Panc1 (cell line): ENCODE results near the gene ALPK1. TPM values are rescaled to one million over a fixed set of nuclear protein-coding genes. Genes with fewer than 3 reads are reported as not detected.
A peak's percentile ranks its signal among the peaks of the same experiment; 100 is the strongest.

ENCODE experiments used
- ATAC-seq: fragments of 200-7000 bp; cut with Tn5 transposase; 2 replicates; pipeline ENCODE4 v1.9.1; 2020; ENCODE audit warnings: mild to moderate bottlenecking, moderate library complexity
- BruUV-seq: library from RNA; stranded (reverse); fragments of 400-500 nt; replicated peaks from 2 replicates; lab custom pipeline; 2021; lab: Mats Ljungman, UMichigan
- CTCF ChIA-PET: fragments of 300-600 bp; sonication (Branson Sonifier 250); formaldehyde crosslinking; loops from one replicate; lab custom pipeline; 2022; ENCODE audit warnings: antibody characterized with exemption; lab: Charles Lee
- POLR2A ChIA-PET: fragments of 300-600 bp; sonication (Branson Sonifier 250); formaldehyde crosslinking; loops from one replicate; lab custom pipeline; 2022; ENCODE audit warnings: antibody characterized with exemption; lab: Charles Lee
- DNase-seq: peaks from one replicate; pipeline ENCODE4 v3.0.0-alpha.2; 2010; ENCODE audit warnings: low read depth, low spot score
- H3K27ac ChIP-seq: 2 replicates; pipeline ENCODE4 v1.5.1; 2011; ENCODE audit warnings: mild to moderate bottlenecking, low read length, inconsistent platforms
- H3K27me3 ChIP-seq: fragments of 200-500 bp; sonication (Bioruptor generic); 2 replicates; pipeline ENCODE4 v1.6.0; 2014; ENCODE audit warnings: low read length, inconsistent platforms; ENCODE audit not compliant: control insufficient read depth, insufficient read depth
- H3K36me3 ChIP-seq: fragments of 200-500 bp; sonication (Bioruptor generic); 2 replicates; pipeline ENCODE4 v1.5.1; 2014; ENCODE audit warnings: inconsistent platforms, mild to moderate bottlenecking, low read length, moderate library complexity; ENCODE audit not compliant: control insufficient read depth, insufficient read depth
- H3K4me1 ChIP-seq: 2 replicates; pipeline ENCODE4 v1.5.1; 2011; ENCODE audit warnings: inconsistent platforms, mild to moderate bottlenecking, low read length, moderate library complexity; ENCODE audit not compliant: control insufficient read depth, insufficient read depth
- H3K4me3 ChIP-seq, 2 experiments: 2 replicates each; pipeline ENCODE4 v1.5.1; 2011 to 2012; ENCODE audit warnings: low read depth in 2 of 2, low read length in 2 of 2, mild to moderate bottlenecking in 2 of 2, inconsistent platforms in 1 of 2, moderate library complexity in 1 of 2
- H3K9me3 ChIP-seq: fragments of 200-500 bp; sonication (Bioruptor generic); 2 replicates; pipeline ENCODE4 v1.5.1; 2014; ENCODE audit warnings: low read depth, mild to moderate bottlenecking, inconsistent platforms, low read length, moderate library complexity; ENCODE audit not compliant: control insufficient read depth, insufficient read depth
- POLR2AphosphoS5 ChIP-seq: IDR thresholded peaks from 2 replicates; pipeline ENCODE4 v1.6.1; 2012; ENCODE audit warnings: mild to moderate bottlenecking, low read depth, low read length, moderate library complexity
- SIN3A ChIP-seq: IDR thresholded peaks from 2 replicates; pipeline ENCODE4 v1.6.1; 2012; ENCODE audit warnings: low read depth, mild to moderate bottlenecking, low read length, moderate library complexity, borderline replicate concordance; ENCODE audit not compliant: insufficient read depth
- TCF7L2 ChIP-seq: IDR thresholded peaks from 2 replicates; pipeline ENCODE4 v1.6.1; 2011; ENCODE audit warnings: mild to moderate bottlenecking, low read depth, low read length, inconsistent platforms
- in situ Hi-C: cut with HindIII; loops from 2 replicates; pipeline ENCODE4 v1.10.0; 2016; ENCODE audit warnings: low sequenced_read_pairs, low pct_unique_long_range_greater_than_20kb
- intact Hi-C: fragments of 100-400 bp; cut with micrococcal nuclease; formaldehyde crosslinking; loops from one replicate; pipeline ENCODE4 v1.10.0; 2022; ENCODE audit not compliant: unreplicated experiment
- total RNA-seq: library from RNA; stranded (reverse); gene quantifications from one replicate; pipeline ENCODE4 v1.2.1, GENCODE V29; 2021; ENCODE audit not compliant: unreplicated experiment
- TF ChIP-seq, protein P1 (sequence below), 2 experiments: IDR thresholded peaks; 2 replicates each; pipeline ENCODE4 v1.6.1; 2011 to 2012; ENCODE audit warnings: low read depth in 2 of 2, control low read depth in 1 of 2, low read length in 1 of 2, mild to moderate bottlenecking in 1 of 2, moderate library complexity in 1 of 2; ENCODE audit not compliant: insufficient read depth in 1 of 2
- TF ChIP-seq, protein P2 (sequence below): fragments of 450-650 bp; IDR thresholded peaks from 2 replicates; pipeline ENCODE4 v1.5.1; 2017; ENCODE audit warnings: mild to moderate bottlenecking

ALPK1 gene
- total RNA-seq, 1 experiment from 2014 or later, result 1.4 TPM

DNA sequence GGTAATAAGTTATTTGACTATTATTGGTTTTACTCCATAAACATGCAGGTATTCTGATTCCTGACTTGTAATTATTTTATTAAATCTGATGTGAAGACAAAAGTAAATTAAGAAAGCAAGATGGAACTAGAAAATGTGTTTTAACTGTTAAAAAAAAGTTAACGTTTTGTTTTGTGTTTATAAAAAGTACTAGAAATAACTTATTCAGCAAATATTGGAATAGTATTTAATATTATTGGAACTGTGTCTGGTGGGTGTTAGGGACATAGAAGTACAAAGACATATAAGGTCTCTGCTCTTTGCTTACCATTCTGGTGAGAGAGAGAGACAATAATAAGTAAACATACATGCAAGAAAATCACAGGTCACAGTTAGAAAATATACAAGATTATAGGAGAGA lies 27.1 kb upstream of the ALPK1 start:
- ATAC-seq (no peak), DNase-seq (no peak)
- TF ChIP-seq, protein P1, sequence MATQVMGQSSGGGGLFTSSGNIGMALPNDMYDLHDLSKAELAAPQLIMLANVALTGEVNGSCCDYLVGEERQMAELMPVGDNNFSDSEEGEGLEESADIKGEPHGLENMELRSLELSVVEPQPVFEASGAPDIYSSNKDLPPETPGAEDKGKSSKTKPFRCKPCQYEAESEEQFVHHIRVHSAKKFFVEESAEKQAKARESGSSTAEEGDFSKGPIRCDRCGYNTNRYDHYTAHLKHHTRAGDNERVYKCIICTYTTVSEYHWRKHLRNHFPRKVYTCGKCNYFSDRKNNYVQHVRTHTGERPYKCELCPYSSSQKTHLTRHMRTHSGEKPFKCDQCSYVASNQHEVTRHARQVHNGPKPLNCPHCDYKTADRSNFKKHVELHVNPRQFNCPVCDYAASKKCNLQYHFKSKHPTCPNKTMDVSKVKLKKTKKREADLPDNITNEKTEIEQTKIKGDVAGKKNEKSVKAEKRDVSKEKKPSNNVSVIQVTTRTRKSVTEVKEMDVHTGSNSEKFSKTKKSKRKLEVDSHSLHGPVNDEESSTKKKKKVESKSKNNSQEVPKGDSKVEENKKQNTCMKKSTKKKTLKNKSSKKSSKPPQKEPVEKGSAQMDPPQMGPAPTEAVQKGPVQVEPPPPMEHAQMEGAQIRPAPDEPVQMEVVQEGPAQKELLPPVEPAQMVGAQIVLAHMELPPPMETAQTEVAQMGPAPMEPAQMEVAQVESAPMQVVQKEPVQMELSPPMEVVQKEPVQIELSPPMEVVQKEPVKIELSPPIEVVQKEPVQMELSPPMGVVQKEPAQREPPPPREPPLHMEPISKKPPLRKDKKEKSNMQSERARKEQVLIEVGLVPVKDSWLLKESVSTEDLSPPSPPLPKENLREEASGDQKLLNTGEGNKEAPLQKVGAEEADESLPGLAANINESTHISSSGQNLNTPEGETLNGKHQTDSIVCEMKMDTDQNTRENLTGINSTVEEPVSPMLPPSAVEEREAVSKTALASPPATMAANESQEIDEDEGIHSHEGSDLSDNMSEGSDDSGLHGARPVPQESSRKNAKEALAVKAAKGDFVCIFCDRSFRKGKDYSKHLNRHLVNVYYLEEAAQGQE (IDR thresholded peaks at IDR 0.05; ENCODE audit: insufficient read depth in 1 of 2, low read depth in 2 of 2, low read length in 1 of 2), result no peak
- TF ChIP-seq, protein P2, sequence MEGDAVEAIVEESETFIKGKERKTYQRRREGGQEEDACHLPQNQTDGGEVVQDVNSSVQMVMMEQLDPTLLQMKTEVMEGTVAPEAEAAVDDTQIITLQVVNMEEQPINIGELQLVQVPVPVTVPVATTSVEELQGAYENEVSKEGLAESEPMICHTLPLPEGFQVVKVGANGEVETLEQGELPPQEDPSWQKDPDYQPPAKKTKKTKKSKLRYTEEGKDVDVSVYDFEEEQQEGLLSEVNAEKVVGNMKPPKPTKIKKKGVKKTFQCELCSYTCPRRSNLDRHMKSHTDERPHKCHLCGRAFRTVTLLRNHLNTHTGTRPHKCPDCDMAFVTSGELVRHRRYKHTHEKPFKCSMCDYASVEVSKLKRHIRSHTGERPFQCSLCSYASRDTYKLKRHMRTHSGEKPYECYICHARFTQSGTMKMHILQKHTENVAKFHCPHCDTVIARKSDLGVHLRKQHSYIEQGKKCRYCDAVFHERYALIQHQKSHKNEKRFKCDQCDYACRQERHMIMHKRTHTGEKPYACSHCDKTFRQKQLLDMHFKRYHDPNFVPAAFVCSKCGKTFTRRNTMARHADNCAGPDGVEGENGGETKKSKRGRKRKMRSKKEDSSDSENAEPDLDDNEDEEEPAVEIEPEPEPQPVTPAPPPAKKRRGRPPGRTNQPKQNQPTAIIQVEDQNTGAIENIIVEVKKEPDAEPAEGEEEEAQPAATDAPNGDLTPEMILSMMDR, result no peak
- TF ChIP-seq SIN3A (no peak), TCF7L2 (no peak), POLR2AphosphoS5 (no peak)
- Histone ChIP-seq H3K4me1 (no peaks in the 10 kb centered on the region), H3K4me3 (no peak overlapping the region), H3K27me3 (no peaks in the 10 kb centered on the region), H3K27ac (no peak overlapping the region), H3K9me3 (no peaks in the 10 kb centered on the region), H3K36me3 (peaks cover 4% of the 10 kb centered on the region)
- POLR2A ChIA-PET, result no interaction called here
- CTCF ChIA-PET, result no interaction called here
- BruUV-seq, result no TSS peak
- intact Hi-C loops (no loop called here), in situ Hi-C loops (no loop called here)

DNA sequence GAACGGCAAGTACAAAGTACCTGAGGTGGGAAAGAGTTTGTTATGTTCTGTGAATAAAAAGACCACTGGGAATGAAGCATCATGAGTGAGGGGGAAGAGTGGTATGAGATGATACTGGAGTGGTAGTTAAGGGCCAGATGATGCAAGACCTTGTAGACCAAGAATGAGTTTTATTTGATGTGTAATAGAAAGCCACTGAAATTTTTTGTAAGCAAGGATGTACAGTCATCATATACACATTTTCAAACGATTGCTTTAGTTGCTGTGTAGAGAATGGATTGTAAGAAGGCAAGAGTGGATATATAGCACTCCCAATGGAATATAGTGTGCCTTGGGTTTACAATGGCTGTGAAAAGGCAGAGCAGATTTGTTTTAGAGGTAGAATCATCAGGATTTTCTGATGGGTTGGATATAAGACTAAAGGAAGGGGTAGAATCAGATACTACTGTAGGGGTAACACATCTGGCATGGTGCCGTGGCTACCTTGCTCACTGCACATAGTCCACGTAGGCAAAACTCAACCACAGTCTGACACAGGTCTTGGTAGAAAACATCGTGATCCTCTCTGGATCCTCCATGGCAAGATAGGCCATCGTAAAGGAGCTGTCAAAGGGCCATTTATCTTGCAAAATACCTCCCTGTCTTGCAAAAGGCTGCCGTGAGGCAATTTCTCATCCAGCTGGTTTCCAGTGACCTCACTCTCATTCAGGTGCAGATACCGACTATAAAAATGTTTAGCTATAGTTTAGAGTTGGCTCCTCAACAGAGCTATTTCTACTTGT lies 26.3 kb upstream of the ALPK1 start:
- peaks cover 4% of the 10 kb centered on the region for H3K36me3 ChIP-seq
- no peaks in the 10 kb centered on the region for H3K9me3 ChIP-seq
- intact Hi-C loops, result no loop called here
- in situ Hi-C loops, result no loop called here
- ATAC-seq, result no peak
- H3K4me3 ChIP-seq, result no peak overlapping the region
- ChIA-PET POLR2A (no interaction called here), CTCF (no interaction called here)
- no peak overlapping the region for H3K27ac ChIP-seq
- TF ChIP-seq TCF7L2 (no peak), SIN3A (no peak), POLR2AphosphoS5 (no peak)
- TF ChIP-seq, protein P1 (IDR thresholded peaks at IDR 0.05; ENCODE audit: insufficient read depth in 1 of 2, low read depth in 2 of 2, low read length in 1 of 2), result no peak
- TF ChIP-seq, protein P2, result no peak
- no TSS peak for BruUV-seq
- H3K4me1 ChIP-seq, result no peaks in the 10 kb centered on the region
- H3K27me3 ChIP-seq, result no peaks in the 10 kb centered on the region
- DNase-seq, result peak; percentile 25
